Stimulated activated naive CD4-positive, alpha-beta T cell treated with Interleukin-2 at 50 U/mL for 16 hours (primary cell): ENCODE results near the gene CRYBA2.

Experiments
- DNase-seq: peaks from one replicate; lab custom pipeline; 2025; lab: John Stamatoyannopoulos, UW

CRYBA2 gene

GRCh38 chr2:218981881-218982585 lies 11.2 kb downstream of the CRYBA2 start:
- DNase-seq = peak; percentile 34

GRCh38 chr2:218981390-218981880 lies 11.8 kb downstream of the CRYBA2 start:
- DNase-seq = no peak

- no peak for DNase-seq
These were observed 12.4 kb downstream of the CRYBA2 start for GRCh38 chr2:218980735-218981389.

- DNase-seq = peak; percentile 82
These were observed 13.1 kb downstream of the CRYBA2 start for GRCh38 chr2:218979846-218980734.

- no peak for DNase-seq
These were observed 18.0 kb downstream of the CRYBA2 start for GRCh38 chr2:218975060-218975777.

- no peak for DNase-seq
These were observed 22.3 kb downstream of the CRYBA2 start for GRCh38 chr2:218970894-218971293.

GRCh38 chr2:218964041-218964771 lies 29.0 kb downstream of the CRYBA2 start:
- DNase-seq = no peak

- no peak for DNase-seq
These were observed 29.6 kb downstream of the CRYBA2 start for GRCh38 chr2:218963601-218964000.

GRCh38 chr2:218962859-218963492 lies 30.2 kb downstream of the CRYBA2 start:
- DNase-seq = peak; percentile 22

- DNase-seq = no peak
These were observed 31.3 kb downstream of the CRYBA2 start for GRCh38 chr2:218961651-218962570.

- no peak for DNase-seq
These were observed 32.0 kb downstream of the CRYBA2 start for GRCh38 chr2:218961229-218961628.

GRCh38 chr2:218960309-218961165 lies 32.7 kb downstream of the CRYBA2 start:
- DNase-seq = no peak

GRCh38 chr2:218959761-218960308 lies 33.4 kb downstream of the CRYBA2 start:
- no peak for DNase-seq

GRCh38 chr2:218959141-218959731 lies 34.0 kb downstream of the CRYBA2 start, which contains the start of gene CDK5R2:
TSS of gene CDK5R2 (plus strand) at chr2:218959666. CDS start at chr2:218959821, 155 bp downstream.
- DNase-seq = peak; percentile 63

- DNase-seq = no peak
These were observed 34.9 kb downstream of the CRYBA2 start for GRCh38 chr2:218958276-218958675.

- no peak for DNase-seq
These were observed 35.6 kb downstream of the CRYBA2 start for GRCh38 chr2:218957671-218958070.

GRCh38 chr2:218956039-218956438 lies 37.2 kb downstream of the CRYBA2 start:
- no peak for DNase-seq
